ENCODE measurements around the gene SP2.

The SP2 gene

GRCh38 chr17:47969930-47970724 lies 74.1 kb downstream of the SP2 start:
- H2BK15ac ChIP-seq (ENCODE audit: low read length): no peak overlapping the region
- no peak overlapping the region for H3K18ac ChIP-seq (ENCODE audit: low read length)
- peak overlapping the region; percentile 1 for H2BK12ac ChIP-seq (ENCODE audit: low read length)
- H2BK5ac ChIP-seq (ENCODE audit: low read length): no peak overlapping the region
- H4K91ac ChIP-seq (ENCODE audit: low read depth, low read length, poor library complexity): no peak overlapping the region
- peaks cover 3 to 14% of the 10 kb centered on the region in 2 donors for H3K4me1 ChIP-seq (ENCODE audit: control insufficient read depth in 2 of 2, insufficient read depth in 1 of 2, low read depth in 1 of 2, low read length in 2 of 2)
- H3K79me1 ChIP-seq (ENCODE audit: low read depth, low read length): no peaks in the 10 kb centered on the region
- no peak overlapping the region for H4K8ac ChIP-seq (ENCODE audit: low read depth, low read length)
- H2BK120ac ChIP-seq (ENCODE audit: low read depth, low read length): no peak overlapping the region
- H3K27me3 ChIP-seq (ENCODE audit: control insufficient read depth in 3 of 3, insufficient read depth in 3 of 3, low read depth in 1 of 3, low read length in 3 of 3): peaks cover 0 to 3% (median 0%) of the 10 kb centered on the region in 3 experiments
- H3K27ac ChIP-seq (replicated peaks; ENCODE audit: low read length): no peak overlapping the region
- H3K4me3 ChIP-seq (ENCODE audit: low read length in 2 of 2): peak overlapping the region; percentile 35 to 59
- no peak overlapping the region for H3K9ac ChIP-seq (ENCODE audit: low read depth, low read length, poor library complexity)
- H3K4ac ChIP-seq (ENCODE audit: low read length): no peak overlapping the region
- H2AFZ ChIP-seq (ENCODE audit: low read length): peak overlapping the region; percentile 88
- H3K23ac ChIP-seq (ENCODE audit: low read depth, low read length, poor library complexity): no peak overlapping the region
- H3K14ac ChIP-seq (ENCODE audit: low read length): no peak overlapping the region
- peaks cover 13 to 29% of the 10 kb centered on the region in 2 donors for H3K36me3 ChIP-seq (replicated peaks in 1 of 2; ENCODE audit: control insufficient read depth in 2 of 2, insufficient read depth in 2 of 2, low read length in 2 of 2)
- DNase-seq (ENCODE audit: low spot score): no peak
- H2AK5ac ChIP-seq (ENCODE audit: low read depth, low read length): no peak overlapping the region
- H3K4me2 ChIP-seq (ENCODE audit: insufficient read depth, low read length, poor library complexity, severe bottlenecking): peak overlapping the region; percentile 35
- no peaks in the 10 kb centered on the region for H3K9me3 ChIP-seq (replicated peaks in 1 of 2; ENCODE audit: control insufficient read depth in 2 of 2, insufficient read depth in 1 of 2, low read depth in 1 of 2, low read length in 2 of 2)
- no CpG with 5 or more reads among the region's 15 CpGs for WGBS, 2 donors (ENCODE audit: extremely low coverage in 2 of 2, insufficient read length in 2 of 2, insufficient replicate concordance in 1 of 2)

- H3K27ac ChIP-seq (replicated peaks; ENCODE audit: low read length): peak within 1 kb of the TSS; percentile 27
- H2AK5ac ChIP-seq (ENCODE audit: low read depth, low read length): peak within 1 kb of the TSS; percentile 1
- H2BK5ac ChIP-seq (ENCODE audit: low read length): peak within 1 kb of the TSS; percentile 2
- peak within 1 kb of the TSS; percentile 1 for H2BK12ac ChIP-seq (ENCODE audit: low read length)
- no peak within 1 kb of the TSS for H3K14ac ChIP-seq (ENCODE audit: low read length)
- H3K27me3 ChIP-seq (ENCODE audit: control insufficient read depth in 3 of 3, insufficient read depth in 3 of 3, low read depth in 1 of 3, low read length in 3 of 3): peaks cover 0 to 3% (median 0%) of the 10 kb centered on the region in 3 experiments
- WGBS, 2 donors (ENCODE audit: extremely low coverage in 2 of 2, insufficient read length in 2 of 2, insufficient replicate concordance in 1 of 2): no CpG with 5 or more reads among the region's 62 CpGs
- peaks cover 20 to 37% of the 10 kb centered on the region in 2 donors for H3K36me3 ChIP-seq (replicated peaks in 1 of 2; ENCODE audit: control insufficient read depth in 2 of 2, insufficient read depth in 2 of 2, low read length in 2 of 2)
- H2AFZ ChIP-seq (ENCODE audit: low read length): peak within 1 kb of the TSS; percentile 88
- no peak within 1 kb of the TSS for H2BK120ac ChIP-seq (ENCODE audit: low read depth, low read length)
- no peak within 1 kb of the TSS for H2BK15ac ChIP-seq (ENCODE audit: low read length)
- peaks cover 3 to 14% of the 10 kb centered on the region in 2 donors for H3K4me1 ChIP-seq (ENCODE audit: control insufficient read depth in 2 of 2, insufficient read depth in 1 of 2, low read depth in 1 of 2, low read length in 2 of 2)
- H3K4me3 ChIP-seq (ENCODE audit: low read length in 2 of 2): peak within 1 kb of the TSS; percentile 82 to 92
- H3K4ac ChIP-seq (ENCODE audit: low read length): peak within 1 kb of the TSS; percentile 32
- H4K91ac ChIP-seq (ENCODE audit: low read depth, low read length, poor library complexity): no peak within 1 kb of the TSS
- H4K8ac ChIP-seq (ENCODE audit: low read depth, low read length): no peak within 1 kb of the TSS
- peak; percentile 99 for DNase-seq (ENCODE audit: low spot score)
- H3K9me3 ChIP-seq (replicated peaks in 1 of 2; ENCODE audit: control insufficient read depth in 2 of 2, insufficient read depth in 1 of 2, low read depth in 1 of 2, low read length in 2 of 2): no peaks in the 10 kb centered on the region
- no peaks in the 10 kb centered on the region for H3K79me1 ChIP-seq (ENCODE audit: low read depth, low read length)
- H3K4me2 ChIP-seq (ENCODE audit: insufficient read depth, low read length, poor library complexity, severe bottlenecking): peak within 1 kb of the TSS; percentile 66
- H3K18ac ChIP-seq (ENCODE audit: low read length): peak within 1 kb of the TSS; percentile 97
- peak within 1 kb of the TSS; percentile 80 for H3K23ac ChIP-seq (ENCODE audit: low read depth, low read length, poor library complexity)
- peak within 1 kb of the TSS; percentile 91 for H3K9ac ChIP-seq (ENCODE audit: low read depth, low read length, poor library complexity)
Observed at GRCh38 chr17:47970725-47971499, 74.9 kb downstream of the SP2 start, which contains the start of gene CDK5RAP3. Gene CDK5RAP3, plus strand, starts transcription at chr17:47971113. Its CDS starts 34 bp downstream, at chr17:47971147.

DNA sequence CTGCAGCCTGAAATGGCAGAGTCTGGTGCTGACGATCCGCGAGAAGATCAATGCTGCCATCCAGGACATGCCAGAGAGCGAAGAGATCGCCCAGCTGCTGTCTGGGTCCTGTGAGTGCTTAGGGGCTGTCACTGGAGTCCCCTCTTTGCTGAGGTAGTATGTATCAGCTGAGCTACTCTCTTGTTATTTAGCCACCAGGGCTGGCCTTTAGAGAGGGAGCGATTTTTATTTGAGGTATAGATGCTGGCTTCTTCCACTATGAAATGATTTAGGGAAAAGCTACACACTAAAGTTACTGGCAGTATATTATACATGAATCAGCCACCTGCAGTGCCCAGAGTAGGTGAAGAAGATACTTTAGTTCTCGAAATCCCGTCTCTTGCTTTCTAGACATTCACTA lies 77.5 kb downstream of the SP2 start:
- Histone ChIP-seq H3K9ac (ENCODE audit: low read depth, low read length, poor library complexity) (no peak overlapping the region), H3K18ac (ENCODE audit: low read length) (no peak overlapping the region), H3K27ac (replicated peaks; ENCODE audit: low read length) (no peak overlapping the region), H3K14ac (ENCODE audit: low read length) (no peak overlapping the region), H3K4me3 (ENCODE audit: low read length in 2 of 2) (no peak overlapping the region), H3K4me1 (ENCODE audit: control insufficient read depth in 2 of 2, insufficient read depth in 1 of 2, low read depth in 1 of 2, low read length in 2 of 2) (peaks cover 4 to 16% of the 10 kb centered on the region in 2 donors), H2AK5ac (ENCODE audit: low read depth, low read length) (no peak overlapping the region), H4K8ac (ENCODE audit: low read depth, low read length) (no peak overlapping the region), H3K27me3 (ENCODE audit: control insufficient read depth in 3 of 3, insufficient read depth in 3 of 3, low read depth in 1 of 3, low read length in 3 of 3) (no peaks in the 10 kb centered on the region), H2AFZ (ENCODE audit: low read length) (no peak overlapping the region), H3K4ac (ENCODE audit: low read length) (no peak overlapping the region), H4K91ac (ENCODE audit: low read depth, low read length, poor library complexity) (no peak overlapping the region), H2BK15ac (ENCODE audit: low read length) (no peak overlapping the region), H3K36me3 (replicated peaks in 1 of 2; ENCODE audit: control insufficient read depth in 2 of 2, insufficient read depth in 2 of 2, low read length in 2 of 2) (peaks cover 28 to 55% of the 10 kb centered on the region in 2 donors), H2BK5ac (ENCODE audit: low read length) (no peak overlapping the region), H3K23ac (ENCODE audit: low read depth, low read length, poor library complexity) (no peak overlapping the region), H2BK12ac (ENCODE audit: low read length) (no peak overlapping the region), H3K79me1 (ENCODE audit: low read depth, low read length) (no peaks in the 10 kb centered on the region), H3K4me2 (ENCODE audit: insufficient read depth, low read length, poor library complexity, severe bottlenecking) (no peak overlapping the region), H3K9me3 (replicated peaks in 1 of 2; ENCODE audit: control insufficient read depth in 2 of 2, insufficient read depth in 1 of 2, low read depth in 1 of 2, low read length in 2 of 2) (no peaks in the 10 kb centered on the region), H2BK120ac (ENCODE audit: low read depth, low read length) (no peak overlapping the region)
- no peak for DNase-seq (ENCODE audit: low spot score)
- WGBS, 2 donors (ENCODE audit: extremely low coverage in 2 of 2, insufficient read length in 2 of 2, insufficient replicate concordance in 1 of 2): no CpG with 5 or more reads among the region's 8 CpGs
